Muscle of leg (tissue), 11 donors: Measurements from ENCODE around the gene PLCH2. TPM values are rescaled to one million over a fixed set of nuclear protein-coding genes. Genes with fewer than 3 reads are reported as not detected.
A peak's percentile ranks its signal among the peaks of the same experiment; 100 is the strongest.

Experiments
- DNase-seq: peaks from one replicate; pipeline ENCODE4 v3.0.0; 2013
- H3K27ac ChIP-seq: one replicate; pipeline ENCODE4 v1.5.1; 2013; ENCODE audit warnings: mild to moderate bottlenecking, low read length, control low read depth
- H3K27me3 ChIP-seq: one replicate; pipeline ENCODE4 v1.6.1; 2013; ENCODE audit warnings: low read length; ENCODE audit not compliant: control insufficient read depth, insufficient read depth
- H3K36me3 ChIP-seq: one replicate; pipeline ENCODE4 v1.6.1; 2013; ENCODE audit warnings: low read length; ENCODE audit not compliant: control insufficient read depth, insufficient read depth
- H3K4me1 ChIP-seq: one replicate; pipeline ENCODE4 v1.6.1; 2013; ENCODE audit warnings: low read length; ENCODE audit not compliant: control insufficient read depth, insufficient read depth
- H3K4me3 ChIP-seq: one replicate; pipeline ENCODE4 v1.5.1; 2013; ENCODE audit warnings: low read length, control low read depth
- H3K9me3 ChIP-seq: replicated peaks from 2 replicates; pipeline ENCODE4 v1.6.1; 2013; ENCODE audit warnings: low read depth, low read length; ENCODE audit not compliant: control insufficient read depth
- WGBS: methylation state at CpG from one replicate; pipeline ENCODE4 v1.1.5; 2013; ENCODE audit warnings: missing lambda C conversion rate; ENCODE audit not compliant: insufficient coverage; 5-methylcytosine and 5-hydroxymethylcytosine counted together
- polyA plus RNA-seq, 8 donors: library from polyadenylated mRNA; unstranded; fragments of 120-200 nt; gene quantifications; one replicate each; pipeline versions ENCODE4 v1.2.1 to v1.2.3, GENCODE V29; 2013; ENCODE audit warnings: inconsistent platforms in 1 of 8, low replicate concordance in 1 of 8; ENCODE audit not compliant: insufficient read length in 8 of 8, insufficient read depth in 1 of 8
- total RNA-seq: library from RNA; stranded (reverse); fragments of 120-200 nt; gene quantifications from one replicate; pipeline ENCODE4 v1.2.4, GENCODE V29; 2013

Gene PLCH2
- total and polyA plus RNA-seq, 9 donors = 0.35 to 3.4 (median 0.75) TPM

DNA sequence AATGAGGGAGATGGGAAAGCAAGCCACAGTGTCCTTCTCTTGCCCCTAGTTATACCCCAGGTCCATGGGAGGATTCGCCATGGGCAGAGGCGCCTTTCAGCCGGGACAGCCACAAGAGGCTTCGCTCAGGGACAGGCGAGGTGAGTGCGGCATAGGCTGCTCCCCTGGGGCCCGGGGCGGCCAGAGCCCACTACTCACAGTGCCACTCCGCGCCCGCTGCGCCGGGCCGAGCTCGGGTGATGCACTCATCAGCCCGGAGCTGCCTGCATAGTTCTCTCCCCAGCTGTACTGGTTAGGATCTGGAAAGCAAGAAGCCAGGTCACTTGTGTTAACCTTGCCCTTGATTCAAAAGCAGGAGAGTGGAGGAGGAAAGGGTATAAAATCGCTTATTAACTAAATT, 41.9 kb downstream of the PLCH2 start:
- Histone ChIP-seq H3K27me3 (no peaks in the 10 kb centered on the region), H3K4me3 (no peak overlapping the region), H3K36me3 (peaks cover 85% of the 10 kb centered on the region), H3K27ac (no peak overlapping the region), H3K9me3 (no peaks in the 10 kb centered on the region), H3K4me1 (no peaks in the 10 kb centered on the region)
- DNase-seq = no peak
- WGBS = 82% methylated on average over 9 of the region's 17 CpGs

GRCh38 chr1:2518528-2518927, 42.4 kb downstream of the PLCH2 start:
- peaks cover 79% of the 10 kb centered on the region for H3K36me3 ChIP-seq
- no peak overlapping the region for H3K4me3 ChIP-seq
- no peak overlapping the region for H3K27ac ChIP-seq
- WGBS = 94% methylated on average over 26 of the region's 26 CpGs
- H3K27me3 ChIP-seq = no peaks in the 10 kb centered on the region
- H3K4me1 ChIP-seq = peaks cover 1% of the 10 kb centered on the region
- no peaks in the 10 kb centered on the region for H3K9me3 ChIP-seq
- no peak for DNase-seq

DNA sequence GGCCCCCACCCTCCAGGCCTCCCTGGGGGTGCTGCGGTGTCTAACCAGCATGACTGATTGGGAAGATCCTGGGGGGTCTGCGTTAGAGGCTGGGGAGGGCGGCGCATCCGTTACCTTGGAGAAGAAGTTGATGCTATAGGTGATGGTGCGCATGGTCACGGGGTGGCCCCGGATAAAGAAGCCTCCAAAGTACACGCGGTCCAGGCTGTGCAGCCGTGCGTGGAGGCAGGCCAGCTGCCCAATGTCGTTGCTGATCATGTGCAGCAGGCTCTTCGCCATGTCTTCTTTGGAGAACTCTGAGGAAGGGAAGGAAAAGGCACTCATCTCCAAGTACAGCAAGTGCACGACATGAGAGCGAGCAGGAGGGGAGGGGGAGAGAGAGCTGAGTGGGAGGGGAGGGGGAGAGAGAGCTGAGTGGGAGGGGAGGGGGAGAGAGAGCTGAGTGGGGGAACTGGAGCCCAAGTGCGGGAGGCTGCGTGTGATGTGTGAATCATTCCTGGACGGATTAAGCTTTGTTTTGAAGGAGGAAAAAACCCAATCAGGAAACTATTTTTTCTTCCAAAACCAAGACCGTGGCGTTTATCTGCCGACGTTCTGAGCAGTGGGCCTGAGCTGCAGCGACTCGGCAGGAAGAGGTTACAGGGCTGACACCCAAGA, 43.1 kb downstream of the PLCH2 start:
- Histone ChIP-seq H3K9me3 (no peaks in the 10 kb centered on the region), H3K36me3 (peaks cover 73% of the 10 kb centered on the region), H3K27me3 (no peaks in the 10 kb centered on the region), H3K27ac (no peak overlapping the region), H3K4me3 (no peak overlapping the region), H3K4me1 (peaks cover 7% of the 10 kb centered on the region)
- WGBS = 80% methylated on average over 24 of the region's 25 CpGs
- no peak for DNase-seq

DNA sequence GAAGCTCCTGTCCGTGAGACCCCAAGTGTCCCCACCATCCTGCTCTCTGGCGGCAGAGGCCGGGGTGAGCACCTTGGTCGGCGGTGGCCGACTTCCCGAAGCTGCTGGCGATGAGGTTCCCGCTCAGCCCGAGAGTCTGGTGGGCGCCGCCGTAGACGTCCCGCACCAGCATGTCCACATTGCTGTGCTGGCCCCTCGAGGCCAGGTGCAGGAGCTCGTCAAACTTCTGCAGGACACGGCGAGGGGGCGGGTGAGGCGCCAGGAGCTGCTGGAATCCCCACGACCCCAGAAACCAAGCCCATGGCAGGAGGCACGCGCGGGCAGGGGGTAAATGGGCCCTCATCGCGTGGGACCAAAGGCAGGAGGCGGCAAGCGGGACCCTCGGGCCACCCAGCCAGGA, 43.6 kb downstream of the PLCH2 start:
- DNase-seq = no peak
- Histone ChIP-seq H3K4me3 (no peak overlapping the region), H3K36me3 (peaks cover 69% of the 10 kb centered on the region), H3K27me3 (no peaks in the 10 kb centered on the region), H3K9me3 (no peaks in the 10 kb centered on the region), H3K4me1 (peaks cover 13% of the 10 kb centered on the region), H3K27ac (no peak overlapping the region)
- 94% methylated on average over 30 of the region's 30 CpGs for WGBS

- H3K27me3 ChIP-seq = no peaks in the 10 kb centered on the region
- no peak overlapping the region for H3K4me3 ChIP-seq
- no peak for DNase-seq
- WGBS = 89% methylated on average over 12 of the region's 20 CpGs
- peaks cover 18% of the 10 kb centered on the region for H3K4me1 ChIP-seq
- peaks cover 64% of the 10 kb centered on the region for H3K36me3 ChIP-seq
- no peak overlapping the region for H3K27ac ChIP-seq
- no peaks in the 10 kb centered on the region for H3K9me3 ChIP-seq
These were observed 44.1 kb downstream of the PLCH2 start for GRCh38 chr1:2520206-2520605.

- H3K36me3 ChIP-seq = peaks cover 59% of the 10 kb centered on the region
- WGBS = 90% methylated on average over 20 of the region's 21 CpGs
- H3K4me1 ChIP-seq = peaks cover 23% of the 10 kb centered on the region
- H3K27me3 ChIP-seq = no peaks in the 10 kb centered on the region
- no peaks in the 10 kb centered on the region for H3K9me3 ChIP-seq
- H3K4me3 ChIP-seq = no peak overlapping the region
- H3K27ac ChIP-seq = no peak overlapping the region
- DNase-seq = no peak
These were observed 44.7 kb downstream of the PLCH2 start for GRCh38 chr1:2520806-2521205.

GRCh38 chr1:2522230-2522629, 46.1 kb downstream of the PLCH2 start:
- Histone ChIP-seq H3K9me3 (no peaks in the 10 kb centered on the region), H3K36me3 (peaks cover 45% of the 10 kb centered on the region), H3K27me3 (peaks cover under 1% of the 10 kb centered on the region), H3K27ac (no peak overlapping the region), H3K4me1 (peaks cover 29% of the 10 kb centered on the region), H3K4me3 (no peak overlapping the region)
- 87% methylated on average over 7 of the region's 7 CpGs for WGBS
- no peak for DNase-seq

- H3K27me3 ChIP-seq = peaks cover 7% of the 10 kb centered on the region
- peaks cover 41% of the 10 kb centered on the region for H3K4me1 ChIP-seq
- H3K27ac ChIP-seq = no peak overlapping the region
- WGBS = 52% methylated on average over 21 of the region's 32 CpGs
- H3K9me3 ChIP-seq = no peaks in the 10 kb centered on the region
- peaks cover 34% of the 10 kb centered on the region for H3K36me3 ChIP-seq
- no peak overlapping the region for H3K4me3 ChIP-seq
- DNase-seq = no peak
These were observed 47.3 kb downstream of the PLCH2 start for GRCh38 chr1:2523191-2523890.

- Histone ChIP-seq H3K4me1 (peaks cover 48% of the 10 kb centered on the region), H3K27ac (no peak overlapping the region), H3K36me3 (peaks cover 27% of the 10 kb centered on the region), H3K9me3 (no peaks in the 10 kb centered on the region), H3K4me3 (no peak overlapping the region), H3K27me3 (peaks cover 14% of the 10 kb centered on the region)
- no peak for DNase-seq
- WGBS = 64% methylated on average over 6 of the region's 10 CpGs
These were observed 48.0 kb downstream of the PLCH2 start for GRCh38 chr1:2523891-2524609.

GRCh38 chr1:2525572-2525919, 49.5 kb downstream of the PLCH2 start:
- 2% methylated on average over 19 of the region's 20 CpGs for WGBS
- peaks cover 13% of the 10 kb centered on the region for H3K36me3 ChIP-seq
- H3K27ac ChIP-seq = no peak overlapping the region
- H3K4me3 ChIP-seq = peak overlapping the region; percentile 91
- DNase-seq = no peak
- no peaks in the 10 kb centered on the region for H3K9me3 ChIP-seq
- H3K4me1 ChIP-seq = peaks cover 58% of the 10 kb centered on the region
- H3K27me3 ChIP-seq = peaks cover 25% of the 10 kb centered on the region
